Left kidney (tissue), 2 donors: ENCODE measurements around the gene GSAP. TPM values are rescaled to one million over a fixed set of nuclear protein-coding genes. Genes with fewer than 3 reads are reported as not detected.
"Not testable (repeated sequence)": the region's sequence is repeated elsewhere in the genome, so short reads cannot be mapped to it uniquely, and the experiment has no call there.

Experiments
- DNase-seq: peaks from one replicate; pipeline ENCODE4 v3.0.0-alpha.2; 2013
- polyA plus RNA-seq: library from polyadenylated mRNA; unstranded; fragments of 120-200 nt; gene quantifications from one replicate; pipeline ENCODE4 v1.2.1, GENCODE V29; 2013; ENCODE audit not compliant: insufficient read length

GSAP gene
- polyA plus RNA-seq, 1 donor = 16.6 TPM

GRCh38 chr7:77354914-77355313, 61.2 kb downstream of the GSAP start:
- no peak for DNase-seq

DNA sequence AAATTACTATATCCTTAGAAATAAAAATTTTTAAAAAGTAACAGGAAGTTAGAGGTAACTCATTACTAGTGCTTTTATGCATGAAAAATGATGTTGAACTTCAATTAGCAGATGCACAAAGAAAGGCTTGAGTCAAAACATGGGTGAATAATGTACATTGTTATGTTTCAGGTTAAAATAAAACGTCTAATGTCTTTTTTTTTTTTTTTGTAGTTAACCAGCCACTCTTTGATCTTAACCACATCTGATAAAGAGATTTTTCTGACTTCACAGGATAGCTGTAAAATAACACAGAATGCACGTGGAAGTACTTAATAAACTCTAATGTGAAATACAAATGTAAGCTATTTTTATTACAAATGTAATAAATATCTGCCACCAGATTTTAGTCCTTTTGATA, 61.7 kb downstream of the GSAP start:
- no peak for DNase-seq

GRCh38 chr7:77353911-77354310, 62.2 kb downstream of the GSAP start:
- no peak for DNase-seq

DNA sequence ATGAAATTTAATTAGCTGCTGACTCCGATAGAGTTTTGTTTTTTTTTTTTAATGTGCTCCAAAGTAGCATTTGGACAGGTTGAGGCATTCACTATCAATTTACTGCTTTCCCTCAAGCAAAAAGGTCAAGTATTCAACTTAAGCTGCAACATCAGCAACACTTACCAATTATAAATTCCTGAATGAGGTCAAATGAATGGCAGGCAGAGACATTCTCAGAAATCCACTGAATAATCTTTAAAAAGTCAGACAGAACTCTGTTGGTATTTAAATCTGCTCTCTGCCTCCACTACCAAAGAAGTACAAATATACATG, 62.8 kb downstream of the GSAP start:
- no peak for DNase-seq

DNA sequence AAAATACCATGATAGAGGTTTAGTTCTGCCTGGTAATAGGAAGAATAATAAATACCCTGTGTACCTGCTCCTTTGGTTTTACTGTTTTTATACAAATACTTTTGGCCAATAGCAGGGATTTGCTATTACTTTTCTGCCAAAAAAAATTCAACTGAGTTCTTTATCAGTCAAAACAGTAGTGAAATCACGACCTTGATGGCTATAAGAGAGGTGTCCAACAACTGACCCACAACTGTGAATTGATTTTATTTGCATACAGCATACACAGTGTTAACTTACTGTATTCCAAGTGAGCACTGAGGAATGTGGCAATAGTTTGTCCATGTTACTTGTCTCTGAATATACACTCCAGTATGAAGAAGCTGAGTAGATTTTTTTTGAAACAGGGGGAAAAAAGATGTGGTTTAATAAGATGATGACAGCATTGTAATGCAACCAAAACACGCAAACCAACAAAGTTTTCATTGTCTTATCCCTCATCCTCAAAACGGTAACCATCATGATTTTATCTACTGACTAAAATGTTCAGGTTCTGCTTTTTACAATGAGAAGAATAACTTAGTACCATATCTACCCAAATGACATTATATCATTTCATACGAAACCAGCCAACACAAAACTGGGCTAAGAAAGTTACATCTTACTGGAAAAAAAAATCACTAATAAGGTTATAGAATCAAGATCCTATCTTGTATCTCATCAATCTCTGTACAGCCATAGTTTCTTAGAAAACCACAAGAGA, 63.3 kb downstream of the GSAP start:
- DNase-seq = no peak

DNA sequence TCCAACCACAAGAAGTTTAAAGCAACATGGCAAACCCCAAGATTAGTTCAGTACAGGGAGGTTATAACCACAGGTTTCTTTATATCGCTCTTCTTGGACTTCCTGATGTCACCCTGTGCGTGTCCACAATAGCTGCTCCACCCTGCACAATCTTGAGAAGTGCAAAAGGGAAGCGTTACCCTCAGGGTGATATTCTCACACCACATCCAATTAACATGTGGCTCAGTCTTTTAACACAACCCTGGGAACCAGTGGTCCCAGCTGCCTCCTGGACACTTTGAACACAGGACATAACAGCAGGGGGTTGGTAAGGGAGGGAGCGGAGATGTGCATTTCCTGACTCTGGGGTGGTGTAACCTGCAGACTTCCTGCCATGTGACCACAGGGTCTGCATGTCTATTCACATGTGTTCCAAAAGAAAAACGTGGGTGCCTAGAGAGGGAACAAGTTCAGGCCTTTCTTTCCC, 64.6 kb downstream of the GSAP start:
- DNase-seq = no peak

DNA sequence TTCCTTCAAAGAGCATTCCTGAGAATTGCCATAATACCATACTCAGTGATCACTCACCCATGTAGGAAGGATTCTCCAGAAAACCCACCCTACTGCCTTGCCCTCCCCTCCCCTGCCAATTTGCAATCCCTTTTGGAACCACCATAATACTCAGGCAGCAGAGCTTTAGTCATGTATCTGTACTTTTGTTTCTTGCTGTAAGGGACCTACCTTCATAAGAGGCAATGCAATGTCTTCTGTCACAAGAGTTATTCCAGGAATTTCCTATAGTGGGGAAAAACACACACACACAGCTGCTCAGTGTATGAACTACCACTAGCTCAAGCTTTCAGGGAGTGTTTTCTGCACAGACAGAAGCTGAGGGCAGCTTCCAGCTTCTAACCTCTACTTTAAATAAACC, 67.0 kb downstream of the GSAP start:
- DNase-seq = no peak

GRCh38 chr7:77348371-77348813, 67.8 kb downstream of the GSAP start:
- no peak for DNase-seq

GRCh38 chr7:77346441-77346840, 69.7 kb downstream of the GSAP start:
- no peak for DNase-seq

GRCh38 chr7:77345426-77345825, 70.7 kb downstream of the GSAP start:
- not testable (repeated sequence) for DNase-seq

DNA sequence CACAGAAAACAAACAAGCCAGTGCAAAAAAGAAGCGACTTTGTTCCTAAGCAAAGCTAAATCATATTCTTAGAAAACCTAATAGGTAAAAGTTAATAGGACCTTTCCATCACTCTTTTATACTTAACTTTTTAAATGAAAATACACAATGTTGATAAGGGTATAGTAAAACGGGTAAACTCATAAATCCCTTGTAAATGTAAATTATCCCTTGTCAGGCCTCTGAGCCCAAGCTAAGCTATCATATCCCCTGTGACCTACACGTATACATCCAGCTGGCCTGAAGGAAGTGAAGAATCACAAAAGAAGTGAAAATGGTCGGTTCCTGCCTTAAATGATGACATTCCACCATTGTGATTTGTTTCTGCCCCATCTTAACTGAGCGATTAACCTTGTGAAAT, 76.4 kb downstream of the GSAP start:
- DNase-seq = no peak

- DNase-seq = no peak
Observed at GRCh38 chr7:77338883-77339629, 77.1 kb downstream of the GSAP start.

DNA sequence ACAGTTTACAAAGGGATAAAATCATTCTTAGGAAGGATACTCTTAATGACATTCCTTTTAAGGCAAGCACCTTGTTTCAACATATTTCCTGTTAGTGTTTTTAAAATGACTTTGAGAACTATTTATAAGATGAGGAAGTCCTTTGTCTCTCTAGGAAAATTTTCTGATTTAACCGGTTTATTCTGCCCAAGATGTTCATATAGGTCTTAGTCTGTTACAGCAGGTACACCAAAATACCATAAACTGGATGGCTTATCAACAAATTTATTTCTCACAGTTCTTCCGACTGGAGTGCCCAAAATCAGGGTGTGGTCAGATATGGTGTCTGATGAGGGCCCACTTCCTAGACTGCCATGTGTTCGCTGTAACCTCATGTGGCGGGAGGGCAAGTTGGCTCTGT, 77.9 kb downstream of the GSAP start:
- no peak for DNase-seq

DNA sequence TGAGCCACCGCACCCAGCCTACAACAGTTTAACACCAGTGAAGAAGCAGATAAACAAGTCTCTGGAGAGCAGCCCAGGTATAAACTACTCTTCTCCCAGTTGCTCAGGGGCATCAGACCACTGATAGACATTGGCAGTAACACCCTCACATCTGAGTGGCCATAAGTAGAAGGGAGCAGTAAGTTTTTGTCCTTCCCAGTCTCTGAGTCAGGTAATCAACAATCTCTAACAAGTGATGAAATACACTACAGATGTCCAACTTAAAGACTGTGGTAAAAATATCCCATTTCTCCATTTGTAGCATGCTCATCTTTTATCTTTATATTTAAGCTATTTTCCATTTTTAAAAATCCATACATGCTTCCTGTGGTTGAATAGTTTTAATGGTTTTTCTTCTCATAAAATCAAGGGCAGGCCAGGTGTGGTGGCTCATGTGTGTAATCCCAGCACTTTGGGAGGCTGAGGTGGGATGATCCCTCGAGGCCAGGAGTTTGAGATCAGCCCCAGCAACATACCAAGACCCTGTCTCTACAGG, 78.6 kb downstream of the GSAP start:
- DNase-seq = no peak

DNA sequence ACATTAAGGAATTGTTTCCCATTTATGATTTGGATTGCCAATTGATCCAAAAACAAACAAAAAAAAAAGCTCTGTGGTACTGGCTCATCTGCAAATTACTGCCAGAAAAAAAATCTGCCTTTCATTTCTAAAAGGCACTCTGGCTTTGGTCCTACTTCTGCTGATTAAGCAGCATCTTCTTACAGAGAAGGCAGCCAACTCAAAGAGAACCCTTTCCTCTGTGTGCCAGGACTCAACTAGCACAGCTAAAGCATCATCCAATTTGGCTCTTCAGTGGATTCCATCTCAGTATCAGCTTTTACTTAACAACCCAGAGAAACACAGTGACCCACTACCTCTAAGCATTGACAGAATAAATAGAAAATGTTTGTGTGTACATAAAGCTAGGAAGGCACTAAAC, 80.6 kb downstream of the GSAP start:
- no peak for DNase-seq

- not testable (repeated sequence) for DNase-seq
Observed at GRCh38 chr7:77334039-77334438, 82.1 kb downstream of the GSAP start.

- peak; percentile 87 for DNase-seq
Observed at GRCh38 chr7:77331938-77332695, 84.0 kb downstream of the GSAP start.

GRCh38 chr7:77330169-77330882, 85.8 kb downstream of the GSAP start:
- DNase-seq = no peak

GRCh38 chr7:77329466-77330168, 86.5 kb downstream of the GSAP start:
- DNase-seq = no peak

DNA sequence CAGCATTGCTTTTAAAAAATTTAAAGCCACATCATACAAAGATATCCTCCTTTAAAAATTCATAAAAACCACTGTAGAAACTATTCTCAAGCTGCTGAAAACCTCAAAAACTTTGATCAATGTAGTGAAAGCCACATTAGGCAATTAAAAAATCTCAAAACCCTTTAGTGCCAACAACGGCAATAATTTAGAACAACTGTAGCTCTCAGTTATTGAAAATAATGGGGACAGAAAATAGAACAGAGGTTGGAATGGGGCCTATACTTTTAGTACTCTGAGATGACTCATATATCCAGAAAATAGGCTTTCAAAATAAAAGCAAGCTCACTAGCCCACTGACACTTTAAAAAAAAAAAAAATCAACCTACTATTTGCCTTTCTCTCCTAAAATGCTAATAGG, 87.5 kb downstream of the GSAP start:
- no peak for DNase-seq

- no peak for DNase-seq
Observed at GRCh38 chr7:77327932-77328628, 88.1 kb downstream of the GSAP start.
